Prostate gland (tissue), 2 donors: ENCODE results near the gene MROH9. TPM values are rescaled to one million over a fixed set of nuclear protein-coding genes. Genes with fewer than 3 reads are reported as not detected.

Experiments
- DNase-seq: peaks from one replicate; pipeline ENCODE4 v3.0.0-alpha.2; 2019; ENCODE audit warnings: low spot score
- H3K27ac ChIP-seq, 2 donors: fragments of 200-600 bp; sonication (generic); 2 replicates each; pipeline ENCODE4 v1.5.1; 2017 to 2019
- H3K27me3 ChIP-seq: fragments of 200-600 bp; sonication (generic); replicated peaks from 2 replicates; pipeline ENCODE4 v1.5.1; 2019; ENCODE audit not compliant: insufficient read depth
- H3K36me3 ChIP-seq, 2 donors: fragments of 200-600 bp; sonication (generic); 1 replicate in 1 of 2; 2 replicates in 1 of 2; pipeline versions ENCODE4 v1.5.1 to v1.8.1; 2017 to 2019
- H3K4me1 ChIP-seq: fragments of 200-600 bp; sonication (generic); replicated peaks from 2 replicates; pipeline ENCODE4 v1.5.1; 2019
- H3K4me3 ChIP-seq, 2 donors: fragments of 200-600 bp; sonication (generic); 2 replicates each; pipeline ENCODE4 v1.5.1; 2017 to 2019
- H3K9me3 ChIP-seq: fragments of 200-600 bp; sonication (generic); 2 replicates; pipeline ENCODE4 v1.5.1; 2017
- POLR2A ChIP-seq: fragments of 450-650 bp; IDR thresholded peaks from one replicate; pipeline ENCODE4 v1.6.1; 2016; ENCODE audit warnings: antibody characterized with exemption, mild to moderate bottlenecking
- POLR2AphosphoS5 ChIP-seq: sonication (generic); formaldehyde crosslinking; IDR thresholded peaks from one replicate; pipeline ENCODE4 v1.6.1; 2017; ENCODE audit warnings: antibody characterized with exemption
- WGBS: methylation state at CpG from one replicate; pipeline ENCODE4 v1.1.5; 2018; 5-methylcytosine and 5-hydroxymethylcytosine counted together
- intact Hi-C: fragments of 100-400 bp; cut with DNase I; formaldehyde crosslinking; loops from one replicate; pipeline ENCODE4 v1.14.2; 2022
- total RNA-seq, 2 donors: library from RNA; depleted of rRNA; stranded (reverse); fragments of >200 nt; gene quantifications; one replicate each; pipeline ENCODE4 v1.1.0, GENCODE V29; 2016
- TF ChIP-seq, protein P1 (sequence below), 4 experiments: fragments of 200-600 bp in 2 of 4; fragments of 450-650 bp in 2 of 4; sonication (generic) in 2 of 4; IDR thresholded peaks; 1 replicate in 3 of 4; 2 replicates in 1 of 4; pipeline ENCODE4 v1.5.1; 2016 to 2019; ENCODE audit warnings: antibody characterized with exemption in 4 of 4, mild to moderate bottlenecking in 2 of 4, moderate library complexity in 2 of 4

Gene MROH9, protein sequence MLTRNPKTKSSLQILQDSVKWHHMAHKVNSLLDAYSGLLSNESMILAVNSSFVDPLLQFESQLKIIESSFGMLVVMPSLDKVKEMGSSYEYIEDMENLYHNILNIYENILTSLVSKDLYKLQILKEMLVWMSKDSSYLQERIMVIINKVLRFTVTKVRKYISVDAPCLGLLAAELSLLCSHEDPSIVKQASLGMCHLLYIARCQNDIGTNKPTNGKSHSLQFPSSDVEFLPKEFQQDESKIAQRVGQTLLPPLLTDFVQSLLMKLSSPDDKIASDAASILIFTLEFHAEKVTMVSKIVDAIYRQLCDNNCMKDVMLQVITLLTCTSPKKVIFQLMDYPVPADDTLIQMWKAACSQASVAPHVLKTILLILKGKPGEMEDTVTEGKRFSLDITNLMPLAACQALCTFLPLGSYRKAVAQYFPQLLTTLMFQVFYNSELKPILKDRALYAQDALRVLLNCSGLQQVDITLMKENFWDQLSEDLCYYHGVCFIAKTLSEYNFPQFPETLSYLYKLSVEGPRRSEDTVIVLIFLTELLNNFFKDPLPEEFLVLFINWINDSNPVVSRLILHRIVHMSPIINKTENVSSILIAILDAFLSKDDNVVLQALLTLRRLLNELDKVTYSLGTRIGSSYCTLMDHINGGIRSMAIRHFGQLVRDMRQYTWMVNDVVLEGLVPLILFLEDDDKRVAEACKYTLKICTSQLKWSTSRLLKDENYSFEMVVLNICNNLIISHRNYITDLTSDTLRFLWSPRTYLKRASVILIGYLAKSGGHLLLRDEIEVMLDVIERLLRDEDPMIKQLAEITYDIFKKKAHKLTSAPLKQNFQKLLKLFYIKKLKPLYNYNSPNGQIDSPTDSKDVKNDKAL
- not detected for total RNA-seq

DNA sequence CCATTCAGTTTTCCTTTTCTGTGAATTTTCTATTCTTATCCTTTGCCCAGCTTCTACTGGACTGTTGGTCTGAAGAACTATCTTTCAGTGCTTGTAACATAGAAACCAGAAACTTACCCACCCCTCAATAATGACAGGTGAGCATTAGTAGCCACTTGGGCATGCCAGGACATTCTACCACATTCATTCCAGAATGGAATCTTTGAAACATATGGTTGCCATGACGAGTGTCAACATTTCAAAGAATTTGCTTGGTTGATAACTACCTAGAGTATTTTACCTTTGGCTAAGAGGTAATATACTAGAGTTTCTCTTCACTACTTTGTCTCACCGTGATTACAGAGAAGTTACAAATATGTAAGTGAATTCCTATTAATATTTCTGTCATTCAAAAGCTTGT, at the start of gene MROH9:
Gene MROH9, plus strand, starts transcription at position 304 of the 400 bp plus-strand sequence. CDS start 10,023 bp downstream, outside the sequence.
- 62% methylated on average over 2 of the region's 2 CpGs for WGBS

DNA sequence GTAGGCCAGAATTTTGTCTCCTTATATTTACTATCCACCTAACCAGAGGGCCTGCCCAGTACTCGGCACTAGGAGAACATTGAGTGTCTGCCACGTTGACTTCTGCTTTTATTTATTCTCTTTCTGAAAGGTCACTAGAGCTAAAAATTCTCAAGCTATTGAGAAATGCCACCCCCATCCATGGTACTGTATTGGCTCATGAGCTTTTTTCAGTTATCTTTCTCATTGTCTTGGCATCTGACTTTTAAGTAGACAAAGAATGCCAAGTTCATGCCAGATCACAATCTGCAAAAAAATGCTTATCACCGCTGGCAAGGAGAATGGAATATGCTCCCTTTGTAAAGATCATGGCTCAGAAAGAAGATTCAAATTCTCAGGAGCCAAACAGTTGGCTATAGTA, 49.8 kb upstream of the MROH9 start:
- Histone ChIP-seq H3K9me3 (no peaks in the 10 kb centered on the region), H3K27me3 (no peaks in the 10 kb centered on the region), H3K4me3 (no peak overlapping the region), H3K27ac (no peak overlapping the region), H3K4me1 (no peaks in the 10 kb centered on the region), H3K36me3 (no peaks in the 10 kb centered on the region)
- intact Hi-C loops: loop anchor here (5.0 kb wide), 1 partner anchor 958 kb away; no protein-coding TSS in a partner anchor
- DNase-seq: no peak
- 18% methylated on average over 3 of the region's 3 CpGs for WGBS
- TF ChIP-seq POLR2A: no peak

More for the DNA sequence above, at the start of gene MROH9:
- H3K36me3 ChIP-seq: no peaks in the 10 kb centered on the region
- intact Hi-C loops: no loop called here
- no peak within 1 kb of the TSS for H3K4me3 ChIP-seq
- H3K4me1 ChIP-seq: no peaks in the 10 kb centered on the region
- no peaks in the 10 kb centered on the region for H3K27me3 ChIP-seq
- H3K27ac ChIP-seq: no peak within 1 kb of the TSS
- TF ChIP-seq POLR2A: no peak
- TF ChIP-seq POLR2AphosphoS5: no peak
- TF ChIP-seq, protein P1, sequence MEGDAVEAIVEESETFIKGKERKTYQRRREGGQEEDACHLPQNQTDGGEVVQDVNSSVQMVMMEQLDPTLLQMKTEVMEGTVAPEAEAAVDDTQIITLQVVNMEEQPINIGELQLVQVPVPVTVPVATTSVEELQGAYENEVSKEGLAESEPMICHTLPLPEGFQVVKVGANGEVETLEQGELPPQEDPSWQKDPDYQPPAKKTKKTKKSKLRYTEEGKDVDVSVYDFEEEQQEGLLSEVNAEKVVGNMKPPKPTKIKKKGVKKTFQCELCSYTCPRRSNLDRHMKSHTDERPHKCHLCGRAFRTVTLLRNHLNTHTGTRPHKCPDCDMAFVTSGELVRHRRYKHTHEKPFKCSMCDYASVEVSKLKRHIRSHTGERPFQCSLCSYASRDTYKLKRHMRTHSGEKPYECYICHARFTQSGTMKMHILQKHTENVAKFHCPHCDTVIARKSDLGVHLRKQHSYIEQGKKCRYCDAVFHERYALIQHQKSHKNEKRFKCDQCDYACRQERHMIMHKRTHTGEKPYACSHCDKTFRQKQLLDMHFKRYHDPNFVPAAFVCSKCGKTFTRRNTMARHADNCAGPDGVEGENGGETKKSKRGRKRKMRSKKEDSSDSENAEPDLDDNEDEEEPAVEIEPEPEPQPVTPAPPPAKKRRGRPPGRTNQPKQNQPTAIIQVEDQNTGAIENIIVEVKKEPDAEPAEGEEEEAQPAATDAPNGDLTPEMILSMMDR (IDR thresholded peaks at IDR 0.05): no peak
- H3K9me3 ChIP-seq: no peaks in the 10 kb centered on the region
- no peak for DNase-seq

DNA sequence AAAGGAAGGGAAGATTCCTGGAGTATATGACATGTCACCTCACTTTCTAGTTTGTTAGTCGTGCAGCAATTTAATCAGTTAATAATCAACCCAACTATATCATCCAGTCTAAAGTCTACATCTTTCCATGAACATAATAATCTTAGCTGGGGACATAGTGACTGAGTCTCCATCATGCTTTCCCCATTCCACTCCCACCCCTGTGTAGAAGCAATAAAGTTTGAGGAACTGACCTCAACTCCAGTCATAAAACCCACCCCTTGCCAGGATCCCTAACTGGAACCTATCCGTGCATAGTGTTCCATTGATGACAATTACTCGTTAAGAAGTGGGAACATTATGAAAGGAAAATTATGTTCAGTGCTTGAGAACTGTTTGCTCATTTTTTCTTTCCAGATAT, 48.9 kb upstream of the MROH9 start:
- TF ChIP-seq POLR2AphosphoS5 (no peak), POLR2A (no peak)
- TF ChIP-seq, protein P1 (IDR thresholded peaks at IDR 0.05): no peak
- intact Hi-C loops: loop anchor here (5.0 kb wide), 1 partner anchor 959 kb away; no protein-coding TSS in a partner anchor
- Histone ChIP-seq H3K4me1 (no peaks in the 10 kb centered on the region), H3K27ac (no peak overlapping the region), H3K9me3 (no peaks in the 10 kb centered on the region), H3K4me3 (no peak overlapping the region), H3K27me3 (no peaks in the 10 kb centered on the region), H3K36me3 (no peaks in the 10 kb centered on the region)
- WGBS: 64% methylated on average over 3 of the region's 3 CpGs
- DNase-seq: no peak

DNA sequence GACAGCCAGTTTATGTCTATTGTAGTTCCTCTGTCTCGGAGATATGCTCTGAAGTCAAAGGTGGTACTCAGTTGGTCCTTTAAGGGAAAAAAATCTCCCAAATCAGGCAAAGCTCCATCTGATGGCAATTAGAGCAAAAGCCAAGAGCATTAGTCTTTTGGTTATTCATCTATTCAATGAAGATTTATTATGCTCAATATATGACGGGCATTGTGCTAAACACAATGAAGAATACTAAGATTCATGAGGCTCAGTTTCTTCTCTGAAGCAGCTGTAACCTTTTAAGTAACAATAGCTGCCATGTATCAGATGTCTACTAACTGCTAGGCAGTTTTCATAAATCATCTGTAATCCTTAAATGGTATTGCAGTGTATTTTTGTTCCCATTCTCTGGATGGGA, 47.6 kb upstream of the MROH9 start:
- Histone ChIP-seq H3K27me3 (no peaks in the 10 kb centered on the region), H3K27ac (no peak overlapping the region), H3K36me3 (no peaks in the 10 kb centered on the region), H3K9me3 (no peaks in the 10 kb centered on the region), H3K4me1 (no peaks in the 10 kb centered on the region), H3K4me3 (no peak overlapping the region)
- DNase-seq: no peak
- TF ChIP-seq POLR2A: no peak
- TF ChIP-seq POLR2AphosphoS5: no peak
- TF ChIP-seq, protein P1 (IDR thresholded peaks at IDR 0.05): no peak
- intact Hi-C loops: loop anchor here (5.0 kb wide), 1 partner anchor 960 kb away; no protein-coding TSS in a partner anchor
- 78% methylated on average over 2 of the region's 2 CpGs for WGBS

DNA sequence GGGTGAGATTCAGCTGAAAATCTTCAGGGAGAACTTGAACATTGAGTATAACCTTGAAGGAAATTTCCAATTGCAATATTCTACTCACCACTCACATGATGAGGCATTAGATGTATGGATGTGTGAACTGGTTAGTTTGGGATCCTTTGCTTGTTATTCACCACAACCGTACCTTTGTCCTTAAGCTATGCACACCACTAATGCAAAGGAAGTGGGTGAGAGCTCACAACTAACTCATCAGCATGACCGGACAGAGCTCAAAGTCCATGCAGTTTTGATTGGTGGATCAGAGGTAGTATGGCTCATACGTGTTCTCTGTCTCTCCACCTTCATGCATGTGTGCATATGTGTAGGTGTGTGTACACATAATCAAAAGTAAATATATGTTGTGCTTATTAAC, 43.5 kb upstream of the MROH9 start:
- intact Hi-C loops: no loop called here
- no peaks in the 10 kb centered on the region for H3K27me3 ChIP-seq
- 88% methylated on average over 3 of the region's 3 CpGs for WGBS
- H3K36me3 ChIP-seq: no peaks in the 10 kb centered on the region
- H3K4me3 ChIP-seq: no peak overlapping the region
- H3K27ac ChIP-seq: no peak overlapping the region
- no peaks in the 10 kb centered on the region for H3K4me1 ChIP-seq
- H3K9me3 ChIP-seq: no peaks in the 10 kb centered on the region
- TF ChIP-seq, protein P1 (IDR thresholded peaks at IDR 0.05): no peak
- TF ChIP-seq POLR2A (no peak), POLR2AphosphoS5 (no peak)
- DNase-seq: no peak
